Hepatocyte (in vitro differentiated cells): Measurements from ENCODE around the gene BBIP1.

Source experiments
- EZH2 ChIP-seq: fragments of 200-600 bp; sonication (generic); IDR thresholded peaks from 2 replicates; pipeline ENCODE4 v1.6.1; 2016; ENCODE audit warnings: antibody characterized with exemption, mild to moderate bottlenecking, borderline replicate concordance
- TF ChIP-seq, protein P1 (sequence below): fragments of 200-600 bp; sonication (generic); IDR thresholded peaks from 2 replicates; pipeline ENCODE4 v1.5.1; 2016; ENCODE audit warnings: antibody characterized with exemption, mild to moderate bottlenecking; ENCODE audit not compliant: poor library complexity

DNA sequence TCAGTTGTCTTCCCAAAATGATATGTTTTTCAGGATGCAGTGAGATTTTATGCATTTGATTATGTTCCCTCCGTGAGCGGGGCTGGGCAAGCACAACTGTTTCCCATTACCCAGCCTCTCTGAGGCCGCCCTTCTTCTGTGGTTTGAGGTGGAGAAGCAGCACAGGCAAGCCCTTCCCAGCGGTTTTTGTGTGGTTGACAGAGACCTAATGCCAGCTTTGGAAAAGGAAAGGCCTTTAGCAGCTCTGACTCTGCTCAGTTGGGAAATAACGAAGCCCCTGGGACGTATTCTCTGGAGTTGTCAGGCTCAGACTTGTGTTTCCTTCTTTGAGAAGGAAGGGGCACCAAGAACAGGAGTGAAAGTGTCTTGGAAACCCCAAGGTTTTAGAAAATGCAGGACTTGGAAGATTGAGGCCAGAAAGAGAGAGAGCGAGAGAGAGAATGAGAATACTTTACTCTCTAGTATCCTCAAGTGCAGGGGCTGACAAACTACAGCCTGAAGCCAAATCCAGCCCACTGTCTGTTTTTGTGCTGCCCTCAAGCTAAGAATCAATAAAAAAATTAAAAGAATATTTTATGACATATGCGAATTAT is 67.9 kb downstream of the BBIP1 start:
- TF ChIP-seq, protein P1, sequence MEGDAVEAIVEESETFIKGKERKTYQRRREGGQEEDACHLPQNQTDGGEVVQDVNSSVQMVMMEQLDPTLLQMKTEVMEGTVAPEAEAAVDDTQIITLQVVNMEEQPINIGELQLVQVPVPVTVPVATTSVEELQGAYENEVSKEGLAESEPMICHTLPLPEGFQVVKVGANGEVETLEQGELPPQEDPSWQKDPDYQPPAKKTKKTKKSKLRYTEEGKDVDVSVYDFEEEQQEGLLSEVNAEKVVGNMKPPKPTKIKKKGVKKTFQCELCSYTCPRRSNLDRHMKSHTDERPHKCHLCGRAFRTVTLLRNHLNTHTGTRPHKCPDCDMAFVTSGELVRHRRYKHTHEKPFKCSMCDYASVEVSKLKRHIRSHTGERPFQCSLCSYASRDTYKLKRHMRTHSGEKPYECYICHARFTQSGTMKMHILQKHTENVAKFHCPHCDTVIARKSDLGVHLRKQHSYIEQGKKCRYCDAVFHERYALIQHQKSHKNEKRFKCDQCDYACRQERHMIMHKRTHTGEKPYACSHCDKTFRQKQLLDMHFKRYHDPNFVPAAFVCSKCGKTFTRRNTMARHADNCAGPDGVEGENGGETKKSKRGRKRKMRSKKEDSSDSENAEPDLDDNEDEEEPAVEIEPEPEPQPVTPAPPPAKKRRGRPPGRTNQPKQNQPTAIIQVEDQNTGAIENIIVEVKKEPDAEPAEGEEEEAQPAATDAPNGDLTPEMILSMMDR, result no peak
- TF ChIP-seq EZH2, result no peak
